Measurements from ENCODE around the gene ZNF195.

ZNF195 gene

DNA sequence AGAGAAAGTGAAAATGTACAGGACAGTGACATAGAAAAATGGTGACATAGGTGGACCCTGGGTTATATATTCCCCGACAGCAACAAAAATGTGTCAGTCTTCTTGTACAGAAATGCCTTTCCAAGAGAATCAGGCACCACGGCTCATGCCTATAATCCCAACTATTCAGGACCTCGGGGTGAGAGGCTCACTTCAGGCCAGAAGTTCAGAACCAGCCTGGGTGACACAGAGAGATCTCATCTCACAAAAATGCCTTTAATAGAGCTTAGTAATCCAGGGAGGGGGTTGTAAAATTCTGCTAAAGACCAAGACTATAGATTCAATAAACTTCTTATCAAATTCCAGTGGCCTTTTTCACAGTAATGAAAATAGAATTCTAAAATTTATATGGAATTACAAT, 10.7 kb downstream of the ZNF195 start:
- no peak overlapping the region for H3K27ac ChIP-seq (replicated peaks)
- no peak for TF ChIP-seq SPI1 (IDR thresholded peaks at IDR 0.05; ENCODE audit: borderline replicate concordance, low read depth)
- TF ChIP-seq GABPA (IDR thresholded peaks at IDR 0.05; ENCODE audit: low read depth), result no peak
- TF ChIP-seq, protein P1, sequence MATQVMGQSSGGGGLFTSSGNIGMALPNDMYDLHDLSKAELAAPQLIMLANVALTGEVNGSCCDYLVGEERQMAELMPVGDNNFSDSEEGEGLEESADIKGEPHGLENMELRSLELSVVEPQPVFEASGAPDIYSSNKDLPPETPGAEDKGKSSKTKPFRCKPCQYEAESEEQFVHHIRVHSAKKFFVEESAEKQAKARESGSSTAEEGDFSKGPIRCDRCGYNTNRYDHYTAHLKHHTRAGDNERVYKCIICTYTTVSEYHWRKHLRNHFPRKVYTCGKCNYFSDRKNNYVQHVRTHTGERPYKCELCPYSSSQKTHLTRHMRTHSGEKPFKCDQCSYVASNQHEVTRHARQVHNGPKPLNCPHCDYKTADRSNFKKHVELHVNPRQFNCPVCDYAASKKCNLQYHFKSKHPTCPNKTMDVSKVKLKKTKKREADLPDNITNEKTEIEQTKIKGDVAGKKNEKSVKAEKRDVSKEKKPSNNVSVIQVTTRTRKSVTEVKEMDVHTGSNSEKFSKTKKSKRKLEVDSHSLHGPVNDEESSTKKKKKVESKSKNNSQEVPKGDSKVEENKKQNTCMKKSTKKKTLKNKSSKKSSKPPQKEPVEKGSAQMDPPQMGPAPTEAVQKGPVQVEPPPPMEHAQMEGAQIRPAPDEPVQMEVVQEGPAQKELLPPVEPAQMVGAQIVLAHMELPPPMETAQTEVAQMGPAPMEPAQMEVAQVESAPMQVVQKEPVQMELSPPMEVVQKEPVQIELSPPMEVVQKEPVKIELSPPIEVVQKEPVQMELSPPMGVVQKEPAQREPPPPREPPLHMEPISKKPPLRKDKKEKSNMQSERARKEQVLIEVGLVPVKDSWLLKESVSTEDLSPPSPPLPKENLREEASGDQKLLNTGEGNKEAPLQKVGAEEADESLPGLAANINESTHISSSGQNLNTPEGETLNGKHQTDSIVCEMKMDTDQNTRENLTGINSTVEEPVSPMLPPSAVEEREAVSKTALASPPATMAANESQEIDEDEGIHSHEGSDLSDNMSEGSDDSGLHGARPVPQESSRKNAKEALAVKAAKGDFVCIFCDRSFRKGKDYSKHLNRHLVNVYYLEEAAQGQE (IDR thresholded peaks at IDR 0.05; ENCODE audit: insufficient replicate concordance, low read depth), result no peak
- TF ChIP-seq, protein P2, sequence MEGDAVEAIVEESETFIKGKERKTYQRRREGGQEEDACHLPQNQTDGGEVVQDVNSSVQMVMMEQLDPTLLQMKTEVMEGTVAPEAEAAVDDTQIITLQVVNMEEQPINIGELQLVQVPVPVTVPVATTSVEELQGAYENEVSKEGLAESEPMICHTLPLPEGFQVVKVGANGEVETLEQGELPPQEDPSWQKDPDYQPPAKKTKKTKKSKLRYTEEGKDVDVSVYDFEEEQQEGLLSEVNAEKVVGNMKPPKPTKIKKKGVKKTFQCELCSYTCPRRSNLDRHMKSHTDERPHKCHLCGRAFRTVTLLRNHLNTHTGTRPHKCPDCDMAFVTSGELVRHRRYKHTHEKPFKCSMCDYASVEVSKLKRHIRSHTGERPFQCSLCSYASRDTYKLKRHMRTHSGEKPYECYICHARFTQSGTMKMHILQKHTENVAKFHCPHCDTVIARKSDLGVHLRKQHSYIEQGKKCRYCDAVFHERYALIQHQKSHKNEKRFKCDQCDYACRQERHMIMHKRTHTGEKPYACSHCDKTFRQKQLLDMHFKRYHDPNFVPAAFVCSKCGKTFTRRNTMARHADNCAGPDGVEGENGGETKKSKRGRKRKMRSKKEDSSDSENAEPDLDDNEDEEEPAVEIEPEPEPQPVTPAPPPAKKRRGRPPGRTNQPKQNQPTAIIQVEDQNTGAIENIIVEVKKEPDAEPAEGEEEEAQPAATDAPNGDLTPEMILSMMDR (IDR thresholded peaks at IDR 0.05; ENCODE audit: insufficient read depth, low read length), result no peak
- TF ChIP-seq POLR2AphosphoS5 (IDR thresholded peaks at IDR 0.05; ENCODE audit: low read depth), result no peak
- DNase-seq (ENCODE audit: low read depth in 1 of 2, low spot score in 1 of 2), result no peak
- H3K4me3 ChIP-seq (replicated peaks; ENCODE audit: insufficient read depth, low read length), result no peak overlapping the region
- no peaks in the 10 kb centered on the region for H3K27me3 ChIP-seq (ENCODE audit: insufficient read depth, poor library complexity, severe bottlenecking)

DNA sequence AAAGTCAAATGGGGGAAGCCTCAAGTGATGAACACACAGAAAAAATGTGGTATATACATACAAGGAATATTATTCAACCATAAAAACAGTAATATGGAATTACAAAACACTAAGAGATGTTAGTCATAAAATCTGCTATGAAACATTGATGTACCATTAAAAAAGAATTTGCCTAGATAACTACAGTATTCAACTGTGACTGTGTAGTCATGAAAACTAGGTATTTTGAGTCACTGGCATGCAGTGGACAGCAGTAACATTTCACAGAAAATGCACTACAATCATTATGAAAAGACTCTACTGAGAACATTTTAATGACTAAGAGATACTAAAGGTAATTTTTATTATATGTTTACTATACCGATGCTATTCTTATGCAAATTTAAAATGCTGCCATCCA, 11.7 kb downstream of the ZNF195 start:
- DNase-seq (ENCODE audit: low read depth in 1 of 2, low spot score in 1 of 2), result no peak
- Histone ChIP-seq H3K4me3 (replicated peaks; ENCODE audit: insufficient read depth, low read length) (no peak overlapping the region), H3K27me3 (ENCODE audit: insufficient read depth, poor library complexity, severe bottlenecking) (no peaks in the 10 kb centered on the region), H3K27ac (replicated peaks) (no peak overlapping the region)
- TF ChIP-seq SPI1 (IDR thresholded peaks at IDR 0.05; ENCODE audit: borderline replicate concordance, low read depth), result no peak
- TF ChIP-seq POLR2AphosphoS5 (IDR thresholded peaks at IDR 0.05; ENCODE audit: low read depth), result no peak
- TF ChIP-seq, protein P2 (IDR thresholded peaks at IDR 0.05; ENCODE audit: insufficient read depth, low read length), result no peak
- TF ChIP-seq GABPA (IDR thresholded peaks at IDR 0.05; ENCODE audit: low read depth), result no peak

DNA sequence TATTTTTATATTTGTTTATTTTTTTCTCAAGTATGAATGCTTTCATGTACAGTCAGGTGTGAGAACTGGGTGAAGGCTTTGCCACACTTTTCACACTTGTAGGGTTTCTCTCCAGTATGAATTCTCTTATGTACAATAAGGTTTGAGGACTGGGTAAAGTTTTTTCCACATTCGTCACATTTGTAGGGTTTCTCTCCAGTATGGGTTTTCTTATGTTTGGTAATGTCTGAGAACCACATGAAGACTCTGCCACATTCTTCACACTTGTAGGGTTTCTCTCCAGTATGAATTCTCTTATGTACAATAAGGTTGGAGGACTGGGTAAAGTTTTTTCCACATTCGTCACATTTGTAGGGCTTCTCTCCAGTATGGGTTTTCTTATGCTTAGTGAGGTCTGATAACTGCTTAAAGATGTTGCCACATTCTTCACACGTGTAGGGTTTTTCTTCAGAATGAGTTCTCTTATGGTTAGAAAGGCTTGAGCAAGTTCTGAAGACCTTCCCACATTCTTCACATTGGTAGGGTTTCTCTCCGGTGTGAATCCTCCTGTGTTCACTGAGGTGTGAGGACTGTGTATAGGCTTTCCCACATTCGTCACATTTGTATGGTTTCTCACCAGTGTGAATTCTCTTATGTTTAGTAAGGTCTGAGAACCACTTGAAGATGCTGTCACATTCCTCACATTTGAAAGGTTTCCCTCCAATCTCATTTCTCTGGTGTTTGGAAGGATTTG, 19.7 kb downstream of the ZNF195 start:
- no peak for DNase-seq (ENCODE audit: low read depth in 1 of 2, low spot score in 1 of 2)
- Histone ChIP-seq H3K27me3 (ENCODE audit: insufficient read depth, poor library complexity, severe bottlenecking) (no peaks in the 10 kb centered on the region), H3K27ac (replicated peaks) (no peak overlapping the region), H3K4me3 (replicated peaks; ENCODE audit: insufficient read depth, low read length) (no peak overlapping the region)
- no peak for TF ChIP-seq SPI1 (IDR thresholded peaks at IDR 0.05; ENCODE audit: borderline replicate concordance, low read depth)
- peak; percentile 56; the same call in 1 of the 2 replicates for TF ChIP-seq POLR2AphosphoS5 (IDR thresholded peaks at IDR 0.05; ENCODE audit: low read depth)

DNA sequence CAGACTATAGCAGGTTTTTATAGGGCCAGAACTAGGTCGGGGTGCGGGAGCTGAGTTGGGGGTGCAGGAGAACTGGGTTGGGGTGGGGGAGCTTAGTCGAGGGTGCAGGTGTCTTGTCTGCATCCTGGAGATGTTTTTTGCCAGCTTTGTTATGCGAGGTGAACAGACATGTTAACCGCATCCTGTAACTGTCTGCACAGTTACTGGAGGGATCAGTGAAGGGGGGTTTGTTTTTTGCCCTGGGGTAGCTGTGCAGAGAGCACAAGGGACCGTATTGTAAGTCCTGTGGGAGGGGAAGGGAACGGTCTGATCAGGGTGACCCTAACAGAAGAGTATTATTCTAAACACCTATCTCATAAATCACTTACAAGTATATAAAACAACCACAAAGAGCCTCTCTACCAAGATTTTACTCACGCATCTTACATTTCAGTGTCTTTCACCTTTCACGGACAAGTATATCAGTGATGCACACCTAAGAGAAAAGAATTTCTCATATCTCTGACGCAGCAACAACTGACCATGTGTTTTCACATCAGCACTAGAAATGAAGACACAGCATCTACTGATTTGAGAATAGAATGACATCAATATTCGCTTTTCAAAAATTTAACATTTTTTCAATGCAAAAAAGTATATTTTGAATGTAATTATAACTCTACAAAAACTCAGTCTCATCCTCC, 20.8 kb downstream of the ZNF195 start:
- Histone ChIP-seq H3K27ac (replicated peaks) (no peak overlapping the region), H3K4me3 (replicated peaks; ENCODE audit: insufficient read depth, low read length) (no peak overlapping the region), H3K27me3 (ENCODE audit: insufficient read depth, poor library complexity, severe bottlenecking) (no peaks in the 10 kb centered on the region)
- TF ChIP-seq, protein P2 (IDR thresholded peaks at IDR 0.05; ENCODE audit: insufficient read depth, low read length), result no peak
- TF ChIP-seq SPI1 (IDR thresholded peaks at IDR 0.05; ENCODE audit: borderline replicate concordance, low read depth) (no peak), POLR2AphosphoS5 (IDR thresholded peaks at IDR 0.05; ENCODE audit: low read depth) (no peak), GABPA (IDR thresholded peaks at IDR 0.05; ENCODE audit: low read depth) (no peak)
- TF ChIP-seq, protein P1 (IDR thresholded peaks at IDR 0.05; ENCODE audit: insufficient replicate concordance, low read depth), result no peak
- no peak for DNase-seq (ENCODE audit: low read depth in 1 of 2, low spot score in 1 of 2)

Data from HL-60 (cell line).